Left kidney (tissue), 8 donors: ENCODE results near the gene IFI16. TPM values are rescaled to one million over a fixed set of nuclear protein-coding genes. Genes with fewer than 3 reads are reported as not detected.

ENCODE experiments used
- DNase-seq: peaks from one replicate; pipeline ENCODE4 v3.0.0-alpha.2; 2013
- long read RNA-seq, 8 donors: transcript quantifications; one replicate each; lab custom pipeline, GENCODE V29; 2026
- polyA plus RNA-seq: library from polyadenylated mRNA; unstranded; fragments of 120-200 nt; gene quantifications from one replicate; pipeline ENCODE4 v1.2.1, GENCODE V29; 2013; ENCODE audit not compliant: insufficient read length

IFI16 gene
- polyA plus RNA-seq = 55.4 TPM
- long read RNA-seq, donor 1, partial matches to known transcripts = 0 of 3 reads
- long read RNA-seq, donor 1, other reads (novel, unspliced or antisense) = 0 of 3 reads
- long read RNA-seq, donor 2, partial matches to known transcripts = 14 of 18 reads
- long read RNA-seq, donor 2, other reads (novel, unspliced or antisense) = 0 of 18 reads
- long read RNA-seq, donor 3, partial matches to known transcripts = 6 of 12 reads
- long read RNA-seq, donor 3, other reads (novel, unspliced or antisense) = 0 of 12 reads
- long read RNA-seq, donor 4 = 0 reads
- long read RNA-seq, donor 5, transcript IFI16-205 (11 exons, 2,704 nt) = major isoform, 5 of 26 reads
- long read RNA-seq, donor 5, partial matches to known transcripts = 19 of 26 reads
- long read RNA-seq, donor 5, other reads (novel, unspliced or antisense) = 0 of 26 reads
- long read RNA-seq, donor 6, partial matches to known transcripts = 6 of 6 reads
- long read RNA-seq, donor 6, other reads (novel, unspliced or antisense) = 0 of 6 reads
- long read RNA-seq, donor 7, partial matches to known transcripts = 12 of 15 reads
- long read RNA-seq, donor 7, other reads (novel, unspliced or antisense) = 0 of 15 reads
- long read RNA-seq, donor 8, partial matches to known transcripts = 0 of 4 reads
- long read RNA-seq, donor 8, other reads (novel, unspliced or antisense) = 0 of 4 reads

DNA sequence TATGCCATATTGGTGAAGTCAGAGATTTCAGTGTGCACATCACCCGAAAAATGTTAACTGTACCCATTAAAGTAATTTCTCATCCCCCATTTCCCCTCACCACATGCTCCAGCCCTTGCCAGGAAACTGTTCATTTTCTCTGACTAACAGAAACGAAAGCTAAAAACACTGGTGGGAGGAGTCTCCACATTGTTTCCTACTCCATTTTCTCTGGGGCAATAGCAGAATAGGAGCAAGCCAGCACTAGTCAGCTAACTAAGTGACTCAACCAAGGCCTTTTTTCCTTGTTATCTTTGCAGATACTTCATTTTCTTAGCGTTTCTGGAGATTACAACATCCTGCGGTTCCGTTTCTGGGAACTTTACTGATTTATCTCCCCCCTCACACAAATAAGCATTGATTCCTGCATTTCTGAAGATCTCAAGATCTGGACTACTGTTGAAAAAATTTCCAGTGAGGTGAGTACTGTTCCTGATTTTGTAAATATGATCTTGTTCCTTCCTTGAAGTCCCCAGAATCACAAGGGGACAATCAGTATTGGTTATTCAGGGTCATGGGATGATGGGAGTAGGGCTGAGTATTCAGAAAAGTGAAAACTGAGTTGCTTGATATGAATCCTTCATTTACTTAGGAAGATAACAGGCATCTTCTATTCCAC lies at the start of gene IFI16:
TSS of gene IFI16 (plus strand) at position 204 of the 658 bp plus-strand sequence. CDS start 4,774 bp downstream, outside the sequence.
- peak; percentile 63 for DNase-seq

DNA sequence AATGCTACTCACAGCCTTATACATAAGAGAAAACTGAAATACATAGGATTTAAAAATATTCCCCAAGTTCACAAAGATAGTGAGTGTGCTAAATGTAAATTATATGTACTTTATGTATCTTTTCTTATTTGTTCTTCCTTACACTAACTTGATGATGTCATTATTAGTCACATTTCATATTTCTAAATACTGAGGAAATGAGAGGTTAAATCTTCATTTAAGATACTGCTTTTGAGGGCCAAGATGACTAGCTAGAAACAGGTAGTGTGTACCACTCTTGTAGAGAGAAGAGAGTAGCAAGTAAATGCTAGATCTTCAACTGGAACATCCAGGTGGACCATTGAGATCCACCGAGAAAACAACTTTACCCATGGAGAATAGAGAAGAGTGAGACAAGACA lies 48.5 kb upstream of the IFI16 start:
- DNase-seq = no peak

DNA sequence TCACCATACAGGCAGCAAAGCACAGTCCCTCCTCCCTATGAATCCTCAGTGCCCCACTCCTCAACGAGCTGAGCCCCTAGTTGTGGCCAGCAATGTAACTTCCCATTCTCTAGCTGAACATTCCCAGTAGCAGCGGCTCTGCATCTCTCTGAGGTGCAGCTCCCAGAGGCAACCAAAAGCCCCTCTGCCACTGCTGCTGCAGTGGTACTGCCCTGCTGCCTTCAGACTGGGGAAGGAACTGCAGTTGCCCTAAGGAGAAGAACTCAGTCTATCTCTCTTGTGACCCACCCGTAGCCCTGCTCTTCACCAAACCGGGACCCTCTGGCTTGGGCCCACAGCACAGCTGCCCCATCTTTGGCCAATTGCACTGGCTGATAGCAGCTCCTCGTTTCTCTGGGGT lies 46.7 kb upstream of the IFI16 start:
- no peak for DNase-seq

DNA sequence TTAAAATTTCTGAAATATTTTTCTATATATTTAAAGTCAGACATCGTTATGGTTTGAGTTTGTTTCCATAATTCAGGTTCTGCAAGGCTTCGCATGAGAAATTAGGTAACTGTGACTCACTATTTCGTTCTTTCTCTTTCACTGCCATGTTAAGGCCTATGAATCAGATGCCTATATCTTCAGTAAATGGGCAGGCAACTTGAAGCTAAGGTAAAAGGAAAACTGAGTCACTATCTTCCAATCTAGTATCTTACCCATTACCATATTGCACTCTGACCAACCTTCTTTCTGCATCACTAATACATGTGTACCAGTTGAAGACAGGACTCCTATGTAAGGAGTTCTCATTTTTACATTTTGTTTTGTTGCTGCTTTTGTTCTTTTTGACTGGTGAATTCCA lies 40.5 kb upstream of the IFI16 start:
- no peak for DNase-seq

DNA sequence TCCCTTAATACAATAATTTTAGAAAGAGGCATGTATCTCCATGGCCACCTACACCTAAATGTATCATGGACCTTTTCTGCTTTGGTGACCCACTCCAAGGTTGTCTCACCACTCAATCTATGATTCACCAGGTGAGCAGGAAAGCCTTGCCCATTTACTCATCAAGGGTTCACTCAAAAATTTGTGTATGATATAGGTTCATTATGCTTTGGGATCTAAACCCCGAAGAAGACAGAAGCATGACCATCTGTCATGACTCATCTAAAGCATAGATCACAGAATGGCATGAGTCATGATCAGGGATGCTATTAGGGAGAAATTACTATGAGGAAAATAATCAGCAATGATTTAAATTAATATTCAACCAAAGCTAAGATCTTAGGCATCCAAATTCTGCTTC lies 39.9 kb upstream of the IFI16 start:
- no peak for DNase-seq

DNA sequence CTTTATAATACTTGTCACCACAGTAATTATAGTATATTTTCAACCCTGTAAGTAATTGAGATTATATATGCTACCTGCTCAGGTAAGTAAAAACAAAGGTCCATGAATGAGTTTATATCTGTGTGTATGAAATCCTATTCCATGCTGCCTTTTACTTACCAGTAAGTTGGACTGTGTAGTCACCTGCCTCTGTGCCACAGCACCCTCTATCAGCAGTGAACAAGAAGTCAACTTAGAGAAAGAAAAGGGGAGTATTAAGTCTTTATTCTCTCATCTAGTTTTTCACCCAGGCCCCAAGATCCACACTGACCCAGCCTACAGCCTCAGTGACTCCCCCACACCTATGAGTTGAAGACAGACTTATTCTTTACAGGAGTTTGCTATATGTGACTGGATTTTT lies 36.9 kb upstream of the IFI16 start:
- DNase-seq = no peak

DNA sequence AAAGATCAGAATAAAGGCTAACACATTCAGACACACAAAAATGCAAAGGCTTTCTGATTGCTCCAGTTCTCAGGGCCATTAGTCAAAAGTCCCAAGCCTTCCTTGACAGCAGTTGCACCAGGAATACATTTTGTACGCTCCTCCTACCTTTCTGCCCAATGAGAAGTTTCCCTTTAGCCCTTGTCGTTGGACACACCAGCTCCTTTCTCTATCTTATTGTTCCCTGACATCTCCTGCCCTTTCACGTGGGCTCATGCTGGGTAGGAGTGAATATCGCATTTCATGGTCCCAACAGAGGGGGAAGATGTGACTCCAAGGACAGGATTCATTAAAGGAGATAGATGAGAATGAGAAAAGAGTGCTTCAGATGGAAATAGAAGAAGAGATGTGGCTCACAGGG lies 33.5 kb upstream of the IFI16 start:
- DNase-seq = peak; percentile 0

DNA sequence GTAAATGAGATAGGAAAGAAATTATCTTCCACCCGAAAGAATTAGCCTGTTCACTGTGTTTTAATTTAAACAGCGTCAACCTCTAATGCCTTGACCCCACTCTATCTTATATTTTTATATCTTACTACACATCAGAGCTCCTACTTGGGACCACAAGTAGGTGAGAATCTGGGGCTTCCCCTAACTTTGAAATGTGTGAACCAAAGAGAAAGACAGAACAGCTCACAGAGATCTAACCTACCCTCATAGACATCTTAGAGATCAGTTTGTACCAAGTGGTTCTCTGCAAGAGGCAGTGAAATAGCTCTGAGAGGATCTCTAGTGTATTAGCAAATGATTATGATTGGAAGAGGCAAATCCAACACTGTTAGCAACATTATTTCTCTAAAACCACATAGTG lies 31.0 kb upstream of the IFI16 start:
- no peak for DNase-seq

DNA sequence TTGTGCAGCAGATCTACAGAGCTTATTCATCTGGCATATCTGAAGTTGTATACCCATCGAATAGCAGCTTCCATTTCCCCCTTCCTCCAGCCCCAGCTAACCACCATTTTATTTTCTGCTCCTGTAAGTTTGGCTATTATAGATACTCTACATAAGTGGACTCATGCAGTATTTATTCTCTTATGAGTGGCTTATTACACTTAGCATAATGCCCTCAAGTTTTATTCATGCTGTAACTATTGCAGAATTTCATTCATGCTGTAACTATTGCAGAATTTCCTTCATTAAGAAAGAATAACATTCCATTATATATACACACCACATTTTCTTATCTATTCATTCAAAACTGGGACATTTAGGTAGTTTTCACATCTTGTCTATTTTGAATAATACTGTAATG lies 30.5 kb upstream of the IFI16 start:
- DNase-seq = no peak

DNA sequence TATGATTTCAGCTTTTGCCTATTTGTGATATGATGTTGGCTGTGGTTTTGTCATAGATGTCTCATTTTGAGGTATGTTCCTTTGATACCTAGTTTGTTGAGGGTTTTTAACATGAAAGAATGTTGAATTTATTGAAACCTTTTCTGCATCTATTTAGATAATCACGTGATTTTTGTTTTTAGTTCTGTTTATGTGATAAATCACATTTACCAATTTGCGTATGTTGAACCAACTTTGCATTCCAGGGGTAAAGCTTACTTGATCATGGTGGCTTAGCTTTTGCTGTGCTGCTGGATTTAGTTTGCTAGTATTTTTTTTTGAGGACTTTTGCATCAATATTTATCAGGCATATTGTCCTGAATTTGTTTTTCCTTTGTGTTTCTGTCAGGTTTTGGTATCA lies 26.5 kb upstream of the IFI16 start:
- DNase-seq = no peak

DNA sequence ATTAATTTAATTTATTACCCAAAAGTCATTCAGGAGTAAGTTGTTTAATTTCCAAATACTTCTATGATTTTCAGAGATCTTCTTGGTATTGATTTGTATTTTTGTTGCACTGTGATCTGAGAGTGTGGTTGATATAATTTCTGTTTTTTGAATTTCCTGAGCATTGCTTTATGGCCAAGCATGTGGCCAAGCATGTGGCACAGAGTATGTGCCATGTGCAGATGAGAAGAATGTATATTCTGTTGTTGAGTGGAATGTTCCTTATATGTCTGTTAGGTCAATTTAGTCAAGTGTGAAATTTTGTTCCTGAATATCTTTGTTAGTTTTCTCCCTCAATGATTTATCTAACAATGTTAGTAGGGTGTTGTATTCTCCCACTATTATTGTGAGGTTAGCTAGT lies 25.3 kb upstream of the IFI16 start:
- DNase-seq = no peak

DNA sequence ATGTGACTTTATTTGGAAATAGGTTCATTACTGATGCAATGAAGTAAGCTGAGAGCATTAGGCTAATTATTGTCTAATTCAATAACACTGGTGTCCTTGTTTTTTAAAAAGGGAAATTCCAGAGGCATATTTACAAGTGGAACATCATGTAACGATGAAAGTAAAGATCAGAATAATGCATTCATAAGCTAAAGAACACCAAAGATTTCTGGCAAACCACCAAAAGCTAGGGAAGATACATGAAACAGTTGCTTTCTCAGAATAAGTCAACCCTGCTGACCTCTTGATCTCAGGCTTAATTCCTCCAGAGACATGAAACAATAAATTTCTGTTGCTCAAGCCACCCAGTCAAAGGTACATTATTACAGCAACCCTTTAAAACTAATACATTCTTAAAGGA lies 20.3 kb upstream of the IFI16 start:
- DNase-seq = no peak

DNA sequence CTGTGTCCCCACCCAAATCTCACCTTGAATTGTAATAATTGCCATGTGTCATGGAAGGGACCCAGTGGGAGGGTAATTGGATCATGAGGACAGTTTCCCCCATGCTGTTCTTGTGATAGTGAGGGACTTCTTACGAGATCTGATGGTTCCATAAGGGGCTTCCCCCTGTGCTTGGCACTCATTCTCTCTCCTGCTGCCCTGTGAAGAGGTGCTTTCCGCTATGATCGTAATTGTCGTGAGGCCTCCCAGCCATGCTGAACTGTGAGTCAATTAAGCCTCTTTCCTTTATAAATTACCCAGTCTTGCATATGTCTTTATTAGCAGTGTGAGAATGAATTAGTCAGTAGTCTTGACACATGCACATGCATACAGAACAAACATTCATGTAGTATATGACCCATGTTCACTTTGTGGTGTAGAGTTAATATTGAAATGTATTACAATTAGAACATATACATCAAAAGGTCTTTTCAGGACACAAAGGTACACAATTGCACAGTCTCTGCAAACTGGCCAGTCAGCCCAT lies 16.9 kb upstream of the IFI16 start:
- no peak for DNase-seq

DNA sequence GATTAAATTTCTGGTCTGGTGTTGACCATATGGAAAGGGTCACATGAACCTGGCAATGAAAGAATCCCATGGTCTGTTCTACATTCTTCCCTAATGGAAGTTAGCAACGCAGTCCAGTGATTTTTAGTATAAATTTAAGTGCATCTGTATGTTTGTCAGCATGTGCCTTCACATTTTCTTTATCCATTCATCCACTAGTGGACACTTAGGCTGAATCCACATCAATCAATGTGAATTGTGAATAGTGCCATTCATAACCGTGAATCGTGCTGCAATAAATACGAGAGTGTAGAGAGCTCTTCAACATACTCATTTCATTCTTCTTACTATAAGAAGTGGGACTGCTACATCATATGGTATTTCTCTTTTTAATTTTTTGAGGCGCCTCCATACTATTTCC lies 12.7 kb upstream of the IFI16 start:
- DNase-seq = no peak

DNA sequence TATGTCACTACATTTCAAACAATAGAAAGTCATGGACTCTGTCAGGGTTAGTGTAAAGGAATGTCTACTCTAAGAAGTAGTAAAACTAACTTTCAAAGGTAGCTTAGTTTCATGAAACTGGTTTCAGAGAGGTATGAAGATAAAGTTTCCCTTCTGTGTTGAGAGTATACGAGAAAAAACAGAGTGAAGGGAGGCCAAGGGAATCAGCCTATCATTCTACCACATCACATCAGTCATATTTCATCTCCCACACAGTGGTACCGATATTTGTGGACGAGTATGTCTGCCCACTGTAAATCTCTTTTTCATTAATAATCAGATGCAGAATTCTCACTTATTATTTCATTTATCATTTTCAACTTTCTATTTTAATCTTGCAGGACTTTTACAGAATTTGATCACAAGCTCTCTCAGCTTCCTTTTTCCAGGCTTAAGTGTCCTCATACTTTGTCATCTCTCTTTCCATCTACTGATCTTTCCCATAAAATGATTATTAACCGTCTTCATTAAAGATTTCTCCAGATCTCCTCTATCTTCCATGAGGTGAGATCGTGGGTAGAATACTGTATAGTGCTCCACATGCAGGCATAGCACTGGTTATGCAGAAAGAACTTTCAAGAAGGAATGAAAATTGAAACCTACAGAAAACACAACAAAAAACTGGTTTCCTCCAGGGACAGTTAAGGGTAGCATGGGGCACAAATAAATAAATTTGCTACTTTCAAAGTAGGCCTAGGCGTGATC lies 11.5 kb upstream of the IFI16 start:
- DNase-seq = no peak

DNA sequence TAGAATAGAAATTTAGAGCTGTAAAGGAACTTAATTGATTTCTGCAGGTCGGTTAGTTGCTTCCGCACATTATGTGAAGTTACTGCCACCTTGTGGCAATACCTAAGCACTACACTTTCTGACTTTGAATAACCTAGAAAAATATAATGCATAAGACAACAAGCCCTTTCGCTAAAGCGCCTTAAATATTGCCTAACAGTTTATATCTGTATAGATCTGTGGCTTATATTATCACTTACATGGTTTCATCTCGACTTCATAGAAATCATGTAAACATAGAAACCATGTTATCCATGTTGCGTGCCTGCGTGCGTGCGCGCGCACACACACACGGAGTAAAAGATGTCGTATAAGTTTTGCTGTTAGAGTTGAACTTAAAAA lies 10.9 kb upstream of the IFI16 start:
- DNase-seq = no peak

DNA sequence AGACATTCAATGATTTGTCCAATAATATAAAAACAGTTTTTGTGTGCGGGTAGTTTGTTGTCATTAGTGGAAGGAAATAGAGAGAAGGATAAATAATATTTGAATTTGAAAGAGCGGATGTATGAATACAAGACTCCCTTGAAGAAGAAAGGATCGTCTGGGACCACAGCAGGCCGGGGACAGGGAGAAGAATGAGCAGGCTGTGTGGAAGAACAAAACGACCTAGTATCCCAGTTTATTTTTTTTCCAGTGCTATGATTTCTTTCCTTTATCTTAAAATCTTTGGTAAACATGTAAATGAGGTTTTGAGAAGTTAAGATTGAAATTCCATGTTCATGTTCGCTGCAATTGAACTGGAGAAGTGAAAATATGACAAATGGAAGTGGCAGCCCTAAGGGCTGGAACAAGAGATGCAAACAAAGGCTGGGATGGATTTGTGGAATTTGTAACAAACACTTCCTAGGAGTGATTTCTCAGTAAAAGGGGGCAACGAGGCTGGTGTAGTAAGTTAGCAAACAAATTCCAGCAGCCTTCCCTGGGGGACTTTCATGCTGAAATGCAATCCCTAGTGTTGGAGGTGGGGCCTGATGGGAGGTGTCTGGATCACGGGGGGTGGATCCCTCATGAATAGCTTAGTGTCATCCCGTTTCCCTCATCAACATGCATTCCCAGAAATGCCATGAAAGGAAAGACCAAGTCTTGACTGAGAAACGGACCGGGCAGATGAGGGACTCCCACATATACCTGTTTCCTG lies 10.2 kb upstream of the IFI16 start:
- peak; percentile 91 for DNase-seq

DNA sequence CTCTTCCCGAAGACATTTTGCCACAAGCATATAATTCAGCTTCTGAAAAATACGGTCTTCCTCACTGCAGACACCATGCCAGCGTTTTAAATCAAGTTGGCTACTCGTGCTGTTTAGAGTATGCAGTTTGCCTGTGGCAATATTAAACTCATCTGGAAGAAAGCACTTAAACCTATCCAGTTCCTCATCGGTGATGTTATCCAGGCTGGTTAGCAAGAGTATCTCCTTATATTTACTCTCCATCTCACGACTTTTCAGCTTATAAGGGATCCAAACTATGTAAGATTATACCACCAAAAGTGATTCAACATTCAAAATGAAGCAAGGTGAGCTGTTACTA lies 9.7 kb upstream of the IFI16 start:
- no peak for DNase-seq

DNA sequence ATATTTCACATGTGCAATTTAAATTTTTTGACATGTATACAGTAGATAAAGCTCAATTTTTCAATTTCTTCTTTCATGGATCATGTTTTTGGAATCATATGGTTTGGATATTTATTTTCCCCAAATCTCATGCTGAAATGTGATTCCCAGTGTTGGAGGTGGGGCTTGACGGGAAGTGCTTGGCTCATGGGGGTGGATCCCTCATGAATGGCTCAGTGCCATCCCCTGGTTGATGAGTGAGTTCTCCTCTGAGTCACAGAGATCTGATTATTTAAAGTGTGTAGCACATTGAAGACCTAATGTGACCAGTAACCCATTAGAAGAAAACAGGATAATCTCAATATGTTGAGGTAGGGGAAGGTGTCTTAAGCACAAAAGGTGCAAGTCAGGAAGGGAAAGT lies 9.1 kb upstream of the IFI16 start:
- no peak for DNase-seq

DNA sequence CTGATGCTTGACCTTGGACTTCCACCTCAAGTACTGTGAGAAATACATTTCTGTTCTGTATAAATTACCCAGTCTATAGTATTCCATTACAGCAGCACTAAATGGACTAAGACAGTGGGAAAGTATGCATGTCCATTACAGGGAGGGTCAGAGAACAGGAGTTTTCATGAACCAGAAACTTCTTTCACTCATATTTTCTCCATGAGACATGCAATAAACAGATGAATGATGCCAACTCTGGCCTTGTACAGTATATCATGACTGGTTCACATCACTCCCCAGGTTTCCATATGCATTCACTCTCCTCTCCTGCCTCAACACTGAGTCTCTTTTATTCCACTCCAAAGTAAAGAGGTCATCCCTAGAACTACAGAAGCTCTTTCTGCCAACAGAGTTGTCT lies 4.5 kb upstream of the IFI16 start:
- no peak for DNase-seq

DNA sequence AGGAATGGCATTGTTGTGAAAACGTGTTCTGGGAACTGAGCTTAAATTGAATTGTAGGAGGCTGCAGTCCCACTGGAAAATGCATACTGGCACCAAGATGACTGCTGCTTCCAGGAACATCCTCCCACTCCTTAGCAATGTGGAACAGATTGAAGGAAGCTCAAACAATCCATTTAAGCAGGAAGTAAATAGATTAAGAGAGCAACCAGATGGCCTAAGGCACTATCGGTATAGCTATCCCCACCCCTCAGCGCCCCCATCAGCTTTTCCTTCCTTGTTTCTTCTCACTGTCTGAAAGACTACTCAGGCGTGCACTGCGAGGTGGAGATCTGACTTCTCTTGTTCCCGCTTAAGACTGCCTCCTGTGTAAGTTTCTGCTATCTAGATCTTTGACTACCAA lies 4.0 kb upstream of the IFI16 start:
- DNase-seq = peak; percentile 30
